ENCODE results near the gene PIP5K1C. TPM values are rescaled to one million over a fixed set of nuclear protein-coding genes. Genes with fewer than 3 reads are reported as not detected.

PIP5K1C gene
- total RNA-seq, 1 experiment from 2014 or later = 26.9 TPM

- Histone ChIP-seq H3K79me2 (ENCODE audit: insufficient read depth, low read length) (peaks cover 12% of the 10 kb centered on the region; the same call in 1 of the 2 replicates), H3K27me3 (ENCODE audit: insufficient read depth, low read length) (no peaks in the 10 kb centered on the region), H3K9me2 (ENCODE audit: insufficient read depth) (no peaks in the 10 kb centered on the region), H3K9ac (ENCODE audit: low read length) (no peak overlapping the region), H3K36me3 (ENCODE audit: control insufficient read depth in 1 of 2, insufficient read depth in 2 of 2, low read length in 2 of 2) (no peaks in the 10 kb centered on the region), H4K20me1 (ENCODE audit: insufficient read depth) (no peaks in the 10 kb centered on the region), H2AFZ (ENCODE audit: low read depth, low read length, poor library complexity, severe bottlenecking) (no peak overlapping the region), H3K27ac (ENCODE audit: low read depth, low read length) (no peak overlapping the region), H3K4me2 (ENCODE audit: low read length) (no peak overlapping the region), H3K9me3 (ENCODE audit: control insufficient read depth in 1 of 2, insufficient read depth in 1 of 2, low read depth in 1 of 2, low read length in 2 of 2) (no peaks in the 10 kb centered on the region), H3K4me3 (replicated peaks in 1 of 2; ENCODE audit: low read depth in 1 of 2, low read length in 2 of 2) (no peak overlapping the region), H3K4me1 (ENCODE audit: control insufficient read depth in 1 of 2, insufficient read depth in 2 of 2, low read length in 2 of 2) (peaks cover 0 to 8% of the 10 kb centered on the region in 2 experiments; a peak in 2 of 4 replicates)
- ChIA-PET RAD21 (ENCODE audit: low non-redundant PET in 1 of 2, low total read pairs in 2 of 2, uncharacterized antibody in 2 of 2, unreplicated experiment in 2 of 2) (no interaction called here), CTCF (no interaction called here), POLR2A (no interaction called here)
- intact Hi-C loops (cut with micrococcal nuclease) = no loop called here
- no TSS peak for BruUV-seq (replicated peaks)
- no peak for TF ChIP-seq RAD21 (IDR thresholded peaks at IDR 0.05; ENCODE audit: low read depth)
- TF ChIP-seq EZH2phosphoT487 (IDR thresholded peaks at IDR 0.05; ENCODE audit: borderline replicate concordance) = no peak
- no peak for TF ChIP-seq EGR1 (IDR thresholded peaks at IDR 0.05; ENCODE audit: low read depth)
- TF ChIP-seq CBX3 (IDR thresholded peaks at IDR 0.05; ENCODE audit: low read depth) = no peak
- TF ChIP-seq ZFX (IDR thresholded peaks at IDR 0.05) = no peak
- no peak for TF ChIP-seq ATF3 (IDR thresholded peaks at IDR 0.05)
- no peak for DNase-seq (ENCODE audit: low read depth, low spot score)
- no peak for ATAC-seq
These were observed 17.4 kb downstream of the PIP5K1C start for GRCh38 chr19:3682741-3683404.

GRCh38 chr19:3682286-3682685, 18.0 kb downstream of the PIP5K1C start:
- no peak for DNase-seq (ENCODE audit: low read depth, low spot score)
- peaks cover 9% of the 10 kb centered on the region; the same call in 1 of the 2 replicates for H3K79me2 ChIP-seq (ENCODE audit: insufficient read depth, low read length)
- H3K9me2 ChIP-seq (ENCODE audit: insufficient read depth) = no peaks in the 10 kb centered on the region
- no peak overlapping the region for H2AFZ ChIP-seq (ENCODE audit: low read depth, low read length, poor library complexity, severe bottlenecking)
- ChIA-PET RAD21 (ENCODE audit: low non-redundant PET in 1 of 2, low total read pairs in 2 of 2, uncharacterized antibody in 2 of 2, unreplicated experiment in 2 of 2) (no interaction called here), CTCF (no interaction called here), POLR2A (no interaction called here)
- H3K4me2 ChIP-seq (ENCODE audit: low read length) = no peak overlapping the region
- no peak overlapping the region for H3K27ac ChIP-seq (ENCODE audit: low read depth, low read length)
- no peak for ATAC-seq
- no peaks in the 10 kb centered on the region for H4K20me1 ChIP-seq (ENCODE audit: insufficient read depth)
- no peak overlapping the region for H3K9ac ChIP-seq (ENCODE audit: low read length)
- no peak overlapping the region for H3K4me3 ChIP-seq (replicated peaks in 1 of 2; ENCODE audit: low read depth in 1 of 2, low read length in 2 of 2)
- H3K4me1 ChIP-seq (ENCODE audit: control insufficient read depth in 1 of 2, insufficient read depth in 2 of 2, low read length in 2 of 2) = peaks cover 0 to 8% of the 10 kb centered on the region in 2 experiments; a peak in 2 of 4 replicates
- no peaks in the 10 kb centered on the region for H3K36me3 ChIP-seq (ENCODE audit: control insufficient read depth in 1 of 2, insufficient read depth in 2 of 2, low read length in 2 of 2)
- H3K27me3 ChIP-seq (ENCODE audit: insufficient read depth, low read length) = no peaks in the 10 kb centered on the region
- H3K9me3 ChIP-seq (ENCODE audit: control insufficient read depth in 1 of 2, insufficient read depth in 1 of 2, low read depth in 1 of 2, low read length in 2 of 2) = no peaks in the 10 kb centered on the region
- intact Hi-C loops (cut with micrococcal nuclease) = no loop called here
- no TSS peak for BruUV-seq (replicated peaks)
- TF ChIP-seq SRF (IDR thresholded peaks at IDR 0.05; ENCODE audit: low read depth) = no peak
- TF ChIP-seq SP1 (IDR thresholded peaks at IDR 0.05; ENCODE audit: low read depth) = no peak
- no peak for TF ChIP-seq REST (IDR thresholded peaks at IDR 0.05; ENCODE audit: low read depth)
- TF ChIP-seq CEBPB (IDR thresholded peaks at IDR 0.05; ENCODE audit: low read depth) = no peak
- no peak for TF ChIP-seq ELF1 (IDR thresholded peaks at IDR 0.05; ENCODE audit: borderline replicate concordance, low read depth)
- TF ChIP-seq POLR2AphosphoS5 (IDR thresholded peaks at IDR 0.05; ENCODE audit: low read depth, low read length) = no peak
- TF ChIP-seq CTCF (IDR thresholded peaks at IDR 0.05 in 2 of 3, conservative IDR thresholded peaks at IDR 0.05 in 1 of 3; ENCODE audit: borderline replicate concordance in 1 of 3, insufficient read depth in 1 of 3, low read depth in 2 of 3, low read length in 2 of 3) = no peak
- no peak for TF ChIP-seq CBX3 (IDR thresholded peaks at IDR 0.05; ENCODE audit: low read depth)
